Activated naive CD8-positive, alpha-beta T cell treated with anti-CD3 and anti-CD28 coated beads, Interleukin-2, amount 50 U/mL, for 16 hours (primary cell): Measurements from ENCODE around the gene FLVCR1.

Experiments used
- DNase-seq: peaks from one replicate; pipeline ENCODE4 v3.0.0-alpha.2; 2020; ENCODE audit warnings: low read depth, low spot score

The FLVCR1 gene

DNA sequence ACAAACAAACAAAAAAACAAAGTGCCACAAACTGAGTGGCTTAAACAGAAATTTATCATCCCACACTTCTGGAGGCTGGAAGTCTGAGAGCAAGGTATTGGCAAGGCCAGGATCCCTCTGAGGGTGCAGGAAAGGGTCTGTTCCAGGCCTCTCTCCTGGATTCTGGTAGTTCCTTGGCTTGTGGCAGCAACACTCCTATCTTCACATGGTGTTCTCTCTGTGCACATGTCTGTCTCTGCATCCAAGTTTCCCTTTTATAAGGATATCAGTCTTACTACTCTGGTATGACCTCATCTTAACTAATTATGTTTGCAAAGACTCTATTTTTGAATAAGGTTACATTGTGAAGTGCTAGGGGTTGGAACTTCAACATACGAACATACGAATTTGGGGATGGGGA is 87.0 kb downstream of the FLVCR1 start:
- no peak for DNase-seq

DNA sequence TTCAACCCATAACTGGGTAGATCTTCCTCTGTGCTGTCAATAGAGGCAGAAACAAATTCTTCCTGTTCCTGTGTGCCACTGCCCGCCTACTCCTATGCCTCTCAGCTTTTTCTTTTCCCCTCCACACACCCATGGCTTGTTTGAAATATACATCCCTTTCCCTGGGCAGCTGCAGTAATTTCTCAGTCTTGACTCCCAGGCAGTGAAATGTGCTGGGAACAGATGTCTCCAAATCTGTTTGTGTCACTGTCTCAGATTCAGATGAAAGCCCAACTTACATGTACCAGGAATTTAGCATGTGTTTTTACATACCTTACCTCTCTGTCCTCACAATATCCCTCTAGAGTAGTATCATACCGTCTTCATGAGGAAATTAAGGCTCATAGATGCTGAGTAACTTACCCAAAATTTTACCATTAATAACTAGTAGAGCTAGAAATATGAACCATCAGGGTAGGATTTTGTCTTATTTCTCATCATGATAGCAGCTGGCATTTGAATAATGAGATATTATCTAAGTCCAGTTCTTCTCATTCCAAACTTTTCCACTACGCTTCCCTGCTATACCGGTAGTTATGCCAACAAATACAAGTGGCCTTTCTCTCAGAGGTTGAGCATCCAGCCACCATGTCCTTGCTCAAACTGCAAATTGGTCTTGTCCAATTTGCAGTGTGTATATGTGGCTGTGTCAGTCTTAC is 87.5 kb downstream of the FLVCR1 start:
- DNase-seq = no peak

DNA sequence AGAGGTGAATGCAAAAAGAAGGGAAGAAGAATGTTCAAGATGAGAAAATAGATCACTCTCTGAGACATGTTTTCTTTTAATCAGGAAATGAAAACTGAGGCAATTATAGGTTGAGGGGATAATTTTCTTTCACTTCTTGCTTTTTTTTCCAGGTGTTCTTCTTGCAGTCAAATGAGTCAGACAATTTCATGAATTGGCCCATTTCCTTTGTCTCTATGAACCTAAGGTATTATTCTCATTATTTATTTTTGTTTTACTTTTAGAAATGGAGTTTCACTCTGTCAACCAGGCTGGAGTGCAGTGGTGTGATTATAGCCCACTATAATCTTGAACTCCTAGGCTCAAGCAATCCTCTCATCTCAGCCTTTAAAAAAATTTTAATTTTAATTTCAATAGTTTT is 88.8 kb downstream of the FLVCR1 start:
- no peak for DNase-seq
